NB4 (cell line): ENCODE measurements around the gene CEP55.

Source experiments
- DNase-seq: peaks from one replicate; pipeline ENCODE4 v3.0.0; 2010; ENCODE audit warnings: low read depth
- H3K4me3 ChIP-seq: one replicate; pipeline ENCODE4 v1.5.1; 2011; ENCODE audit warnings: mild to moderate bottlenecking, low read depth, low read length, moderate library complexity
- CTCF ChIP-seq: IDR thresholded peaks from one replicate; pipeline ENCODE4 v1.5.1; 2012; ENCODE audit warnings: low read depth, low read length
- MAX ChIP-seq: IDR thresholded peaks from 2 replicates; pipeline ENCODE4 v1.6.1; 2011; ENCODE audit warnings: low read depth, low read length
- MYC ChIP-seq: IDR thresholded peaks from 2 replicates; pipeline ENCODE4 v1.6.1; 2011; ENCODE audit warnings: low read depth, low read length
- POLR2A ChIP-seq: IDR thresholded peaks from 2 replicates; pipeline ENCODE4 v1.6.1; 2011; ENCODE audit warnings: mild to moderate bottlenecking; ENCODE audit not compliant: insufficient read length; ENCODE audit errors: extremely low read depth

CEP55 gene

DNA sequence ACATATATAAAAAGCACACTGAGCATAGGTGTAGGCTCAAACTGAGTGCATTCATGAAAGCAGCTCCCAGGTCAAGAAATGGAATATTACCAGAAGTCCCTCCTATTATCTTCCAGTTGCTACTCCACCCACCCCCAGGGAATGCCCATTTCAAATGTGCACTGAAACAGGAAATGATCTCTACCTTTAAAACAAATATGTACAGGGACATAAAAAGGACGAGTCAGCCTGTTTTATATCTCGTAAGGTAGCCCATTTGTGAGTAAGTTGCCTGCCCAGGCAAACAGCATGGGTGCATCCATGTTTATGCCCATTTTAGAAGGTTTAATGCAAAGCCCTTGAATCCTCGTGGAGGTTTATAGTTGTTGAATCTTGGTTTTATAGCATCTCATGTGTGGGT lies 80.5 kb downstream of the CEP55 start:
- H3K4me3 ChIP-seq = no peak overlapping the region
- DNase-seq = no peak
- TF ChIP-seq MAX (no peak), CTCF (no peak), MYC (no peak), POLR2A (no peak)

GRCh38 chr10:93577565-93577964 lies 81.2 kb downstream of the CEP55 start:
- no peak overlapping the region for H3K4me3 ChIP-seq
- TF ChIP-seq CTCF (no peak), POLR2A (no peak), MYC (no peak), MAX (no peak)
- no peak for DNase-seq
